UCSD-AML1 (cell line): ENCODE measurements around the gene METTL13.
"Not testable (repeated sequence)": the region's sequence is repeated elsewhere in the genome, so short reads cannot be mapped to it uniquely, and the experiment has no call there.

Source experiments
- DNase-seq: peaks from one replicate; lab custom pipeline; 2025; ENCODE audit not compliant: unreplicated experiment; lab: John Stamatoyannopoulos, UW

METTL13 gene

DNA sequence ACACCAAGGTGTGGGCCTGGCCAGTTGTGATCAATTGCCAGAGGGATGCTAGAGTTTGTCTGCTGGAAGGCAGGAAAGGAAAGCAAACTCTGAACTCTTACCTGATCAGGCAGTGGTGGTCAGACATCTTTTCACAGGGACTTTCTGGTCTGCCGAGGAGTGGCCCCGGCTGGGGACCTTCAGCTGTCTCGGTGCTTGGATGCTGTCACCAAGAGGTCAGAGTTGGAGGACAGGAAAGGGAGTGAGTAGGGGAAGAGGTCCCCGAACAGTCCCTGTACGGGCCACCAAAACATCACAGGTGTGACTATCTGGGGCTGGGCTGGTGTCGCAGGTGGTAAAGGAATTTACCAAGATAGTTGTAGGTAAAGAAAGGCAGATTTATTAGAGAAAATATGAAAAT is 17.7 kb upstream of the METTL13 start:
- no peak for DNase-seq

DNA sequence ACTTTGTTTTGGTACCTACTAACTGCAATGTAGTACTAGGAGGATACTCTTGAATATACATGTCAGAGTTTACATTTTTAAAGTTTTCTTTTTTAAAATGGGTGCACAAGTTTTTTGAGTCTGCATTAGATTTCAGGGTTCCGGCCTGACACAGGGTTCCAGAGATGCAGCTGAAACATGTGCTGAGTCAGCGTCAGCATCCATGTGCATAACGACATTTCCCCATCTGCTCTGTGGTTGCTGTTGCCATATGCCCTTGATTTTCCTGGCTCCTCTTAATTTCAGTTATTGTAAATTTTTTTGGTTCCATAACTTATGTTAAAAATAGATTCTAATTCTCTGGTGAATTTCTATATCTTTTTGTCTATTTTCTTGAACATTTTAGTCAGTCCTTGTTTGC is 12.3 kb upstream of the METTL13 start:
- DNase-seq, result no peak

DNA sequence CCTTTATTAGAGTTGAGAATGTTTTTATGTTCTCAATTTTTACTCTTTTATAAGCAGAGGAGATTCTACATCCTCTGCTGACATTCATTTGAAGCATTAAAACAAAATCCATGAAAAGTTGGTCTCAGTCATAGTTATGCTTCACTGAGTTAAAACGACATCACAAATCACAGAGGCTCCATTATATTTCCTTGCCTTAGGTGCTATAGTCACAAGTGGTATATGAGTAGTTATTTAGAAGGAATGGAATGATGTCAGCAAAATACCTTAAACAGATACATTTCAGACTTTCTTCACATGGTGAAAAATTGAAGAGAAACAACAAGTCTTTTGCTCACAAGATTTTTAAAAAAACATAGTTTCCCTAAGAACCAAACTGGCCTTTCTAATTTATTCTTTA is 11.7 kb upstream of the METTL13 start:
- no peak for DNase-seq

DNA sequence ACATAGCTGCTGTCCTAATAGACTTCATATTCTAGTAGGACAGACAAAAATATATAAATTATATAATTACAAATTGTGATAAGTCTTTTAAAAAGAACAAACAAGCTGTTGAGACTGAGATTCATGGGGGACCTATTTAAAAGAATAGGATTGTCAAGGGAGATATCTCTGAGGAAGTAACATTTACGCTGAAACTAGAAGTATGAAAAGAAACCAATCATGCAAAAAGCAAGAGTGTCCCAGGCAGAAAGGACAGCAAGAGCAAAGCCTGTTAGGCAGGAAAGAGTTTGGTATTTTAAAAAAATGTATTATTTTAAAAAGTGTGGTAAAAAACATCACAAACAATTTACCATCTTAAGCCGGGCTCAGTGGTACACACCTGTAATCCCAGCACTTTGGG is 9.1 kb upstream of the METTL13 start:
- DNase-seq, result no peak

DNA sequence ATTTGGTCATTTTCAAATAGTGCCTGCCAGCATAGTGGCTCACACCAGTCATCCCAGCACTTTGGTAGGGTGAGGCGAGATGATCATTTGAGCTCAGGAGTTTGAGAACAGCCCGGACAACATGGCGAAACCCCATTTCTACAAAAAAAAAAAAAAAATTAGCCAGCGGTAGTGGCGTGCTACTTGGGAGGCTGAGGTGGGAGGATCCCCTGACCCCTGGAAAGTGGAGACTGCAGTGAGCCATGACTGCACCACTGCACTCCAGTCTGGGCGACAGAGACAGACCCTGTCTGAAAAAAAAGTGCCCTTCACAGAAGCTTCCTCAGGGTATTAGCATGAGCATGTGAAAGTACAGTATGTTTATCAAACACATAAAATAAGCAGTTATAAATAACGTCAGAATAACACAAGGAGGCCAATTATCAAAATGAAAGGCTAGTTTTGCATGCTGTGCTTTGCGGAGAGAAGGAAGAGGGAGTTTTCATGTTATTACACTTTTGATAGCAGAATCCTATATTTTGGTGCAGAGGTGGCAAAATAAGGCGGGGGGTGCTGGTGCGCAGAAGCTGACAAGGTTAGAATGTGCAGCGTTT is 781 bp upstream of the METTL13 start:
- no peak for DNase-seq

DNA sequence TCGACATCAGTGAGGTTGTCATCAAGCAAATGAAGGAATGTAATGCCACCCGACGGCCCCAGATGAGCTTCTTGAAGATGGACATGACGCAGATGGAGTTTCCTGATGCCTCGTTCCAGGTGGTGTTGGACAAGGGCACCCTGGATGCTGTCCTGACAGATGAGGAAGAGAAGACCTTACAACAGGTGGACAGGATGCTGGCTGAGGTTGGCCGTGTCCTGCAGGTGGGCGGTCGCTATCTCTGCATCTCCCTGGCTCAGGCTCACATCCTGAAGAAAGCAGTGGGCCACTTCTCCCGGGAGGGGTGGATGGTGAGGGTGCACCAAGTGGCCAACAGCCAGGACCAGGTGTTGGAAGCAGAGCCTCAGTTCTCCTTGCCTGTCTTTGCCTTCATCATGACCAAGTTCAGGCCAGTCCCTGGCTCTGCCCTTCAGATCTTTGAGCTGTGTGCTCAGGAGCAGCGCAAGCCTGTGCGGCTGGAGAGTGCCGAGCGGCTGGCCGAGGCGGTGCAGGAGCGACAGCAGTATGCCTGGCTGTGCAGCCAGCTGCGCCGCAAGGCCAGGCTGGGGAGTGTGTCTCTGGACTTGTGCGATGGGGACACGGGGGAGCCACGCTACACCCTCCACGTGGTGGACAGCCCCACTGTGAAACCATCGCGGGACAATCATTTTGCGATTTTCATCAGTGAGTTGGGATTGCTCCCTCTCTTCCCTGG is 2.5 kb downstream of the METTL13 start:
- DNase-seq, result no peak

DNA sequence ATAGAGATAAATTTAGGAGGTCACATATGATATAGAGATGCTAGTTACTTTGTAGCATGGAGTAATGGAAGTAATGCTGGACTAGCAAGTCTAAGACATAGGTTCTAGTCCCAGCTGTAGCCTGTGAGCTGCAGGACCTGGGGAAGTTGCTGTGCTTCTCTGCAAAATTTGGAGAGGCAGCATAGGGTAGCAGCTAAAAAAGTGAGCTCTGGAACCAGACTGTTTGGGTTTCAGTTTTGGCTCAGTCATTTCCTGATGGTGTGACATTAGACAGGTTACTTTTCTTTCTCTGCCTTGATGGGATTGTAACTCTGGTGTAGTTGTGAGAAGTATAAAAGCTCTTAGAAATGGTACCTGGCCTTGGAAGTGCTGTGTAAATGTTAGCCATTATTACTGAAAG is 3.3 kb downstream of the METTL13 start:
- DNase-seq, result no peak

DNA sequence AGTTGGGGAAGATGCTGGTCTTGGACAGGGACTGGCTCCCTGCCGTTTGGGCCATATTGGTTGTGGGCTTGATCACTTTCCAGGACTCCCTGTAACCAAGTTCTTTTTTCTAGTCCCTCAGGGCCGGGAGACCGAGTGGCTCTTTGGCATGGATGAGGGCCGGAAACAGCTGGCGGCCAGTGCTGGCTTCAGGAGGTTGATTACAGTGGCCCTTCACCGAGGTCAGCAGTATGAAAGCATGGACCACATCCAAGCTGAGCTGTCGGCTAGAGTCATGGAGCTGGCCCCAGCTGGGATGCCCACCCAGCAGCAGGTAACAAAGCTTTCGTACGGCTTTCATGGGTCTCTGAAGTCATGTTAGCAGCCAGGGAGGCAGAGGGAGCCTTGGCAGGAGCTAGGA is 4.3 kb downstream of the METTL13 start:
- DNase-seq, result no peak

DNA sequence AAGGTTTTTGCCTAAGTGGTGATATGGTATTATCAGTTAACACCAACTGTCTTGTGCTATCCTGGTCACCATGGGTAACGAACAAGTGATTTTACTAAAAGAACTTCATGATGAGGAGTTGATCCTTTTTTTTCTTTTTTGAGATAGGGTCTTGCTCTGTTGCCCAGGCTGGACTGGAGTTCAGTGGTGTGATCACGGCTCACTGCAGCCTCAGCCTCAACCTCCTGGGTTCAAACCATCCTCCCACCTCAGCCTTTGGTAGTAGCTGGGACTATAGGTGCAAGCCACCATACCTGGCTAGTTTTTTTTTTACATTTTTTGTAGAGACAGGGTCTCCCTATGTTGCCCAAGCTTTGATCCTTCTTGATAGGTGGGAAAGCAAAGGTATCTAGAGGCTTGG is 5.1 kb downstream of the METTL13 start:
- DNase-seq, result no peak

DNA sequence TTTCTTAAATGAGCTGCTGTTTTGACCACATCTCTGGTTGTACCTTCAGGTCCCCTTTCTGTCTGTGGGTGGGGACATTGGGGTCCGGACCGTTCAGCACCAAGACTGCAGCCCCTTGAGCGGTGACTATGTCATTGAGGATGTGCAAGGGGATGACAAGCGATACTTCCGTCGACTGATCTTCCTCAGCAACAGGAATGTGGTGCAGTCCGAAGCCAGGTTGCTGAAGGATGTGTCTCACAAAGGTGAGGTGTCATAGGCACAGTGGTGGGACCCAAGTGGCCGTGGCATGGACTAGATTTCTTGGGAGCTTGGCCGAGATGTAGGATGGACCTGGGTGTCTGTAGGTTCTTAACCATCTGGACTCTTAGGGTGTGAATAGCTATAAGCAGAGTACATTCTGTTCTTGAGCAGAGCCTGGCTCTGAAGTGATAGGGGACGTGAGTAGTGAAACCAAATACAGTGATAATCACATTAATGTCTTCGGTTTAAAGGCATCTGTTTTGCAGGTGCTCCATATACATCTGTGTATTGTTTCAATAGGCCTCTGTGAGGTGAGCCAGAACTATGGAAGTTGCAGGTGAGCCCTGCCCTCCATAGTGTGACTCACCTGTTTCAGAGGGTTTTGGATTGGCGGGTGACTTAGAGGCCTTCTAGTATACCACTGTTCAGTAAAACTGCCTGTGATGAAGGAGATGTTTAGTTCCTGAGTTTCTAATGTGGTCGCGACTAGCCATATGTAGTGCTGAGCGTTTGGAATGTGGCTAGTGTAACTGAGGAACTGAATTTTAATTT is 6.4 kb downstream of the METTL13 start:
- no peak for DNase-seq

DNA sequence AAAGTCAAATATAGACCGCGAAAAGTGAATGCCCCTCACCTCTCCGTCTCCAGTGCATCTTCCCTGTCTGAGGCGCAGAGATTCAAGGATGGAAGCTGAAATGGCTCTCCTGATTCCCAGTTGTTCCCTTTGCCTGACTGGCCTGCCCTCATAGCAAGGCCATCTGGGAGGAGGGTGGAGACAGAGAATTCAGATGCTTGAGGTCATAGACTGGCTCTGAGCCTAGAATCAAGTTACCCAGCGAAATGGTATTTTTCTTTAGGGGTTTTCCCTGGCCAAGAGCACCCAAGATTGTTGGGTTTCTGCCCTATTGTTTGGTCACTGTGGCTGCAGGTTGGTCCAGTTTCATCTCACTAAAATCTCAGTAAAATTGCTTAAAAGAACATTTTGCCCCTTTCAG is 7.2 kb downstream of the METTL13 start:
- DNase-seq, result no peak

DNA sequence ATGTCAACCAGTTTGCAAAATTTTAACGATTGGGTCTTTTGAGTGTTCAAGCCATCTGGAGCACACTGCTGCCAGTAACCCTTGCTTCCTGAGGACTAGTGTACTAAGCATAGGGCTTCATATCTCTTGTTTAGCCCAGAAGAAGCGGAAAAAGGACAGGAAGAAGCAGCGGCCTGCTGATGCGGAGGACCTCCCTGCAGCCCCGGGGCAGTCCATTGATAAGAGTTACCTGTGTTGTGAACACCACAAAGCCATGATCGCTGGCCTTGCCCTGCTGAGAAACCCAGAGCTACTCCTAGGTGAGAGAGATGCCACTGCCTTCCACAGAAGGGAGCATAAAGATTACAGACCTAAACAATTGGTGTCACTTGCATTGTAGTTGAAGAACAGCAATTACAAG is 8.9 kb downstream of the METTL13 start:
- DNase-seq, result no peak

DNA sequence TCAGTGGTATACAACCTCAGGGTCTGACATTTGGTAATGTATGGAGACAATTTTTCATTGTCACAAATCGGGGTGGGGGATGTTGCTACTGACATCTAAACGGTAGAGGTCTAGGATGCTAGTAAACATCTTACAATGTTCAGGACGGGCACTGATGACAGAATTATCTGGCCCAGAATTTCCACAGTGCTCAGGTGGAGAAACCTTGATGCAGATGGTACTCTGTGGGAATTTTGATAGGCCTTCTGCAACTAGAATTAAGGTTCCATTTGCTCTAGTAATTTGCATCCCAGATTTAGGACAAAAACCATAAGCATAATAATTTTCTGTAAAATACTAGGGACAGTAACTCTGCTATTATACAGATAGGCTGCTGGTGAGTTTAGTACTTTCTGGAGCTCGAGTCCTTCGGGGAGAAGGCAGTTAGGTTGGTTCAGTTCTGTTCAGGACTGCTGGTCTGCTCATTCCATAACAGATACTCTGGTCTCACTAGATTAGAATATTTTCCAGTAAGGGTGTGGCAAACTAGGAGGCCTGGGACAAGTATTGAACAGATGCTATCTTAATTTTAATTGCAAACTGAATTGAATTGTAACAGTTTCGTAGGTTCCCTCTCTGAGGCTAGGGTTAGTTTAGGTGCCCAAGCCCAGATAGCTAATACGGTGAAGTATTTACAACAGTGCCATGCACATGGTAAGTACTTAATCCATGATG is 11.4 kb downstream of the METTL13 start:
- no peak for DNase-seq

DNA sequence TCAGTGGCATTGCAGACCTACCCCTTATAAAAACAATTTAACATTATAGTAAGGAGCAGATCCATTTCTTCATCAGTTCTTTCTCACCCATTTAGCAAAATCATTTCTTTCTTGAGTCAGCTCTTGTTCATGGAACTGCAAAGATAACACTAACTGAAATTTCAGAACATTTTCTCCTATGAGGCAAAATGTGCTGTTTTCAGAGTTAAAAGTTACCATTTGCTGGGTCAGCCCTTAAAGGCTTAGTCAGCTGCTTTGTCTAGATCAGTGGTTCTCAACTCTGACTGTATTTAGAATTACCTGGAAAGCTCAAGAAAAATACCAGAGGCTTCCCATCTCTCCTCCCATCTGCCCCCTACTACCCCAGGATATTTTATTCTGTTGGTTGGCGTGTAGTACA is 12.2 kb downstream of the METTL13 start:
- DNase-seq, result no peak

DNA sequence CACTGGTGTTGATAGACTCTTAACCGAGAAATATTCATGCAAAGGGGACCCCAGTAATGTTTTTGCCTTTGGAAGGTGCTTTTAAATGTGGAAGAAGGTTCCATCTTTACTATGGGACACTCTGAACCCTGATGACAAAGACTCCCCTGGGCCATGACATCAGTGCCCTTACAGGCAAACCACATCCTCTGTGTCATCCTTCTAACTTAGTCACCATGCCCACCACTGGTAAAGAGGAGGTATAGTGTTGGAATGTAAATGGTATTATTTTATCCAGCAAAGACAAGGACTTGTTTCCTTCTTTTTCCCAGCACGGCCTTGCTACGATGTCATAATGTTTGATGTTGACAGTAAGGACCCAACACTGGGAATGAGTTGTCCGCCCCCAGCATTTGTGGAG is 12.6 kb downstream of the METTL13 start:
- no peak for DNase-seq

DNA sequence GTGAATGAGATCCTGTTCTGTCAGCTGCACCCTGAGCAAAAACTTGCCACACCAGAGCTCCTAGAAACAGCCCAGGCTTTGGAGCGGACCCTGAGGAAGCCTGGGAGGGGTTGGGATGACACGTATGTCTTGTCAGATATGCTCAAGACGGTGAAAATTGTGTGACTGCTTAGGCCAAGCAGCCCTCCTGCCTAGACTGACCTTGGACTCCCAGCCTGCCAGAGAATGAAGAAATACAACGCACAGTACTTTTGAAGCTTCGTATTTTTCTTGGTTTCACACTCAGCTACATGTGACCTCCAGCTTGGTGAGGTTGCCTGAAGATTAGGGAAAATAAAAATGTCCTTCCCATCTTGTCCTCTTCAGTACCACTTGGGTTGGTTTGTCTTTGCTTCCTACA is 15.1 kb downstream of the METTL13 start:
- no peak for DNase-seq

DNA sequence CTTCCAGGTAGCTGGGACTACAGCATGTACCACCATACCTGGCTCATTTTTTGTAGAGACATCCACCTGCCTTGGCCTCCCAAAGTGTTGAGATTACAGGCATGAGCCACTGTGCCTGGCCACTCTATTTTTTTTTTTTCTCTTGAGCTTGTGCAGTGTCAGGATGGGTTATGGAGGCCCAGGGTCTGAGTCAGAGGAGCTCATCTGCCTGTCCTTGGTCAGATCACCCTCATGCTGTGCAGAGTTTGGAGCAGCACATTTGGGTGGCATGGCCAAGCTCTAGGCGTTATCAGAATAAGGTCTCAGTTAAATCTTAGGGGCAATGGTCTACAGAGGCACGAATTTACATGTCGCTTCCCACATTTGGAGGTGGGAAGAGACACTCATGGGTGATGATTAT is 16.9 kb downstream of the METTL13 start:
- no peak for DNase-seq

DNA sequence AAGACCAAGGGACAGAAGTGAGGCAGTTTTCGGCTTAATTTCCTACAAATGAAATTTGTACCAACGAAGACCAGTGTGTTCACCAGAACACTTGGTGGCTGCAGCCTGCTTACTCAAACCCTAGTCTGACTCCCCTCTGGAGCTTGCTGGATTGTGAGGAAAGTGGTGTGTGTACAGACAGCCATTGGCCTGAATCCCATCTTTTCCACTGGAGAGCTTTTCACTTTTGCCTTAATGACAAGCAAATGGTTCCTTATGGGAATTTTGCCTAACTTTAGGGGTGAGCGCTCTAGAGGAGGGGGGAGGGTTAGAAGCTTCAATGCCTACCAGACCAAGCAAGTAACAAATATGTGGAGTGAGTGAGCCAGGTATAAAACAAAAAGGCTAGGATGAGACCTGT is 17.3 kb downstream of the METTL13 start:
- DNase-seq, result no peak

DNA sequence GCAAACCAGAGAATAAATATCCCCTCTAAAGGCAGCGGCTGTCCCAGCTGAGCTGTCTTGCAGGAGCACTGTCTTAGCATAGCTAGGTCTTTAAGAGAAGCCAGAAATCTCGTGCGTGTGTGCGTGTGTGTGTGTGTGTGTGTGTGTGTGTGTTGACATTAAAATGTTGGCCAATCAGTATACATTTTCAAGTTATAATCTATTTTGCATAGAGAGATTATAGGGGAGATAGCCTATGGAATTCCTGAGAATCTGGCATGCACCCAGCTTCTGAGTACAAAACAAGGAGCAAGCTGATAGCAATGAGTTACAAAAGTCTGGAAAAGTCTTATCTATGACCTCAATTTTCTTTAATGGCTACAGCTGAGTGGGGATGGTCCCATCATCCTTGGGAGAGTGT is 17.7 kb downstream of the METTL13 start:
- DNase-seq, result no peak

DNA sequence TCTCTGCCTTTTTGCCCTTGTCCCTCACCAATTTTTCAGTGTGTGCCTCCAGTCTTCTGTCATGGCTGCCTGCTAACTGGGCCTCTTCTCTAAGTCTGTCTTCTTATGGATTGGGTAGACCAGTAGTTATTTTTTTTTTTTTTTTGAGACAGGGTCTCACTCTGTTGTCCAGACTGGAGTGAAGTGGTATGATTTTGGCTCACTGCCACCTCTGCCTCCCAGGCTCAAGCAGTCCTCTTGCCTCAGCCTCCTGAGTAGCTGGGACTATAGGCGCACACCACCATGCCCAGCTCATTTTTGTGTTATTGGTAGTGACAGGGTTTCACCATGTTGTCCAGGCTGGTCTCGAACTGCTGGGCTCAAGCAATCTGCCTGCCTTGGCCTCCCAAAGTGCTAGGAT is 18.2 kb downstream of the METTL13 start:
- DNase-seq, result not testable (repeated sequence)

DNA sequence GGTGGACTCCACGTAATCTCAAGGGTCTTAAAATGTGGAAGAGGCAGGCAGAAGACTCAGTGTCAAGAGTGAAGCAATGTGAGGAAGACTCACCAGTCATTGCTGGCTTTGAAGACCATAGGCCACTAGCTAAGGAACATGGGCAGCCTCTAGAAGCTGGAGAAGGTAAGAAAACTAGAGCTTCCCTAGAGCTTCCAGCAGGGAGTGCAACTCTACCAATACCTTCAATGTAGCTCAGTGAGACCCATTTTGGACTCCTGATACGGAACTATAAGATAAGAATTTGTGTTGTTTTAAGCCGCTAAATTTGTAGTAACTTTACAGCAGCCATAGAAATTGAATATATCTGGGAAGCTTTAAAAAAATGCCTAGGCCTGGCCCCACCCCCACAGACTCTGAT is 18.9 kb downstream of the METTL13 start:
- no peak for DNase-seq

DNA sequence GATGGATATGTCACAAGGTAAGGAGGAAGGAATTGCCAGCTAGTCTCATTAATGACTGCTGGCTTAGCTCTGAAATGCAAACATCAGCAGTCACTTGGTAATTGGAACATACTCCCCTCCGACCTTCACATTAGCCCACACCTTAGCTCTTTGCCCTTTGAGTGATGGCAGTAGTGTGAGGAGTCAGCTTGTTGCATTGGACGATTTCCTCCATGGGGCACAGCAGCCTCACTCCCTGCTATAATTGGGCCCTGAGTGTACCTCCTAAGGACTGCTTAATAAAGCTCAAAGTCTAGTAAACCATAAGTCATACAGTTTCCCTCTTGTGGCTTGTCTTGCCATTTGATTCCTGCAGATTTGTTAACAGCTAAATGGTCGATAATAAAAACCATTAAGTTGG is 19.4 kb downstream of the METTL13 start:
- no peak for DNase-seq
